C4-2B (cell line): ENCODE results near the gene LRMDA.

Source experiments
- H3K27ac ChIP-seq: fragments of 450-650 bp; 2 replicates; pipeline ENCODE4 v1.5.1; 2017
- ZFX ChIP-seq: fragments of 450-650 bp; IDR thresholded peaks from 2 replicates; pipeline ENCODE4 v1.6.1; 2017
- TF ChIP-seq, protein P1 (sequence below): fragments of 450-650 bp; conservative IDR thresholded peaks from 2 replicates; pipeline ENCODE4 v1.5.1; 2017; ENCODE audit warnings: mild to moderate bottlenecking

LRMDA gene

GRCh38 chr10:75441682-75442081 lies 10.3 kb downstream of the LRMDA start:
- no peak overlapping the region for H3K27ac ChIP-seq
- TF ChIP-seq, protein P1, sequence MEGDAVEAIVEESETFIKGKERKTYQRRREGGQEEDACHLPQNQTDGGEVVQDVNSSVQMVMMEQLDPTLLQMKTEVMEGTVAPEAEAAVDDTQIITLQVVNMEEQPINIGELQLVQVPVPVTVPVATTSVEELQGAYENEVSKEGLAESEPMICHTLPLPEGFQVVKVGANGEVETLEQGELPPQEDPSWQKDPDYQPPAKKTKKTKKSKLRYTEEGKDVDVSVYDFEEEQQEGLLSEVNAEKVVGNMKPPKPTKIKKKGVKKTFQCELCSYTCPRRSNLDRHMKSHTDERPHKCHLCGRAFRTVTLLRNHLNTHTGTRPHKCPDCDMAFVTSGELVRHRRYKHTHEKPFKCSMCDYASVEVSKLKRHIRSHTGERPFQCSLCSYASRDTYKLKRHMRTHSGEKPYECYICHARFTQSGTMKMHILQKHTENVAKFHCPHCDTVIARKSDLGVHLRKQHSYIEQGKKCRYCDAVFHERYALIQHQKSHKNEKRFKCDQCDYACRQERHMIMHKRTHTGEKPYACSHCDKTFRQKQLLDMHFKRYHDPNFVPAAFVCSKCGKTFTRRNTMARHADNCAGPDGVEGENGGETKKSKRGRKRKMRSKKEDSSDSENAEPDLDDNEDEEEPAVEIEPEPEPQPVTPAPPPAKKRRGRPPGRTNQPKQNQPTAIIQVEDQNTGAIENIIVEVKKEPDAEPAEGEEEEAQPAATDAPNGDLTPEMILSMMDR: no peak
- TF ChIP-seq ZFX: no peak

GRCh38 chr10:75443362-75443761 lies 11.9 kb downstream of the LRMDA start:
- no peak overlapping the region for H3K27ac ChIP-seq
- TF ChIP-seq ZFX: no peak

GRCh38 chr10:75444781-75445386 lies 13.5 kb downstream of the LRMDA start:
- no peak for TF ChIP-seq ZFX
- TF ChIP-seq, protein P1: no peak
- no peak overlapping the region for H3K27ac ChIP-seq

DNA sequence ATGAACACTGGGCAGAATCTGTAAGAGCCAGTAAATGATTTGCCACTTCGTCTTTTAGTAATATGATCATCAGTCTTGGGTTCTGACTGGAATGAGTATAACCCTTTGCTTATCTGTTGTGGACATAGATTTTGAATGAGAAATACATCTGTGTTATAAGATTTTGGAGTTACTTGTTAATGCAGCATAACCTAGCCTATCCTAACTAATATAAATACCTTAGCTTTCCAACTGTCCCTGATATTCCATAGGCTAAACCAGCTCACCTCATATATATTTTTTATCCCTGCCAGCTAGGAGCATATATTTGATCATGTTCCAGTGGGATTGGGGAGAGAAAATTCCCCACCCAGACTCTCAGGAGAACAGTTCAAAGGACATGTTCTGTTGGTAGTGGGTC lies 15.1 kb downstream of the LRMDA start:
- TF ChIP-seq, protein P1: no peak
- no peak for TF ChIP-seq ZFX
- no peak overlapping the region for H3K27ac ChIP-seq

GRCh38 chr10:75448166-75448565 lies 16.7 kb downstream of the LRMDA start:
- H3K27ac ChIP-seq: no peak overlapping the region
- TF ChIP-seq, protein P1: no peak
- no peak for TF ChIP-seq ZFX

GRCh38 chr10:75449382-75450074 lies 18.1 kb downstream of the LRMDA start:
- TF ChIP-seq, protein P1: no peak
- TF ChIP-seq ZFX: no peak
- no peak overlapping the region for H3K27ac ChIP-seq

GRCh38 chr10:75450075-75450445 lies 18.6 kb downstream of the LRMDA start:
- no peak overlapping the region for H3K27ac ChIP-seq
- TF ChIP-seq, protein P1: no peak
- TF ChIP-seq ZFX: no peak
